Mesothelial cell of epicardium (in vitro differentiated cells): ENCODE data around the gene CGN. TPM values are rescaled to one million over a fixed set of nuclear protein-coding genes. Genes with fewer than 3 reads are reported as not detected.

Source experiments
- DNase-seq, 2 experiments: peaks; one replicate each; pipeline ENCODE4 v3.0.0; 2021; ENCODE audit warnings: low spot score in 2 of 2; ENCODE audit not compliant: unreplicated experiment in 2 of 2
- H3K27ac Mint-ChIP-seq: 2 replicates; pipeline ENCODE4 v1.8.0; 2021; ENCODE audit warnings: mixed read lengths
- H3K27me3 Mint-ChIP-seq: 2 replicates; pipeline ENCODE4 v1.8.0; 2021; ENCODE audit warnings: low read depth, mixed read lengths
- H3K36me3 Mint-ChIP-seq: 2 replicates; pipeline ENCODE4 v1.8.0; 2021; ENCODE audit warnings: mixed read lengths
- H3K4me1 Mint-ChIP-seq: 2 replicates; pipeline ENCODE4 v1.8.0; 2021; ENCODE audit warnings: mixed read lengths
- H3K4me3 Mint-ChIP-seq: 2 replicates; pipeline ENCODE4 v1.8.0; 2021; ENCODE audit warnings: mild to moderate bottlenecking, moderate library complexity, mixed read lengths
- H3K9me3 Mint-ChIP-seq: 2 replicates; pipeline ENCODE4 v1.8.0; 2021; ENCODE audit warnings: mixed read lengths
- total RNA-seq: library from RNA; stranded (reverse); gene quantifications from 3 replicates; pipeline ENCODE4 v1.2.1, GENCODE V29; 2021
- TF ChIP-seq, protein P1 (sequence below): fragments of 200-600 bp; sonication (generic); IDR thresholded peaks from one replicate; pipeline ENCODE4 v1.5.0; 2021; ENCODE audit warnings: antibody characterized with exemption; ENCODE audit not compliant: unreplicated experiment

CGN gene
- total RNA-seq, 1 donor from 2014 or later, result 38.9 TPM

- Mint-ChIP-seq H3K36me3 (peaks cover 24% of the 10 kb centered on the region), H3K4me1 (peaks cover 7% of the 10 kb centered on the region), H3K4me3 (no peak overlapping the region), H3K27me3 (no peaks in the 10 kb centered on the region), H3K9me3 (no peaks in the 10 kb centered on the region), H3K27ac (no peak overlapping the region)
- no peak for DNase-seq
- TF ChIP-seq, protein P1, sequence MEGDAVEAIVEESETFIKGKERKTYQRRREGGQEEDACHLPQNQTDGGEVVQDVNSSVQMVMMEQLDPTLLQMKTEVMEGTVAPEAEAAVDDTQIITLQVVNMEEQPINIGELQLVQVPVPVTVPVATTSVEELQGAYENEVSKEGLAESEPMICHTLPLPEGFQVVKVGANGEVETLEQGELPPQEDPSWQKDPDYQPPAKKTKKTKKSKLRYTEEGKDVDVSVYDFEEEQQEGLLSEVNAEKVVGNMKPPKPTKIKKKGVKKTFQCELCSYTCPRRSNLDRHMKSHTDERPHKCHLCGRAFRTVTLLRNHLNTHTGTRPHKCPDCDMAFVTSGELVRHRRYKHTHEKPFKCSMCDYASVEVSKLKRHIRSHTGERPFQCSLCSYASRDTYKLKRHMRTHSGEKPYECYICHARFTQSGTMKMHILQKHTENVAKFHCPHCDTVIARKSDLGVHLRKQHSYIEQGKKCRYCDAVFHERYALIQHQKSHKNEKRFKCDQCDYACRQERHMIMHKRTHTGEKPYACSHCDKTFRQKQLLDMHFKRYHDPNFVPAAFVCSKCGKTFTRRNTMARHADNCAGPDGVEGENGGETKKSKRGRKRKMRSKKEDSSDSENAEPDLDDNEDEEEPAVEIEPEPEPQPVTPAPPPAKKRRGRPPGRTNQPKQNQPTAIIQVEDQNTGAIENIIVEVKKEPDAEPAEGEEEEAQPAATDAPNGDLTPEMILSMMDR, result no peak
Observed at GRCh38 chr1:151579436-151580225, 68.4 kb downstream of the CGN start.

GRCh38 chr1:151581451-151581850 lies 70.3 kb downstream of the CGN start:
- H3K27ac Mint-ChIP-seq, result no peak overlapping the region
- no peaks in the 10 kb centered on the region for H3K27me3 Mint-ChIP-seq
- no peak for DNase-seq

DNA sequence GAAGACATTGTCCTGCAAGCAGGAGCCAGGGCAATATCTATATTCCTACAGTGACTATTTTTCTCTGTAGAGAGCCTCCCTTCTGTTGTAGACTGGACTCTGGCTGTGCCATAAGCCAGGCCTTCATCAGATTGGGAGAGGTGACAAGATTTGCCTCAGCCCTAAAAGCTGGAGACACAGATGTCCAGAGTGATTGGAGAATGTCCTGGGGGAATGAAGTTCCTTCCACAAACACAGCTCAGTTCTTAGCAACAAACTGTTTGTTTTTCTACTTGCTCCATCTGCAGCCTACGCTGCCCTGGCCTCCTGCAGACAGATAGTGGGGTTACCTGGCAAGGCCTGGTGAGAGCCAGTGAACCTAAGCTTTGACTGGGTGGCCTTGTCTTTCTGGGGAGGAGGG lies 70.7 kb downstream of the CGN start:
- no peaks in the 10 kb centered on the region for H3K27me3 Mint-ChIP-seq
- TF ChIP-seq, protein P1, result no peak
- H3K27ac Mint-ChIP-seq, result no peak overlapping the region
- H3K4me3 Mint-ChIP-seq, result no peak overlapping the region
- H3K4me1 Mint-ChIP-seq, result peaks cover 25% of the 10 kb centered on the region
- peaks cover 13% of the 10 kb centered on the region for H3K36me3 Mint-ChIP-seq
- no peaks in the 10 kb centered on the region for H3K9me3 Mint-ChIP-seq
- DNase-seq, result no peak

More at GRCh38 chr1:151581451-151581850, 70.3 kb downstream of the CGN start:
- no peaks in the 10 kb centered on the region for H3K9me3 Mint-ChIP-seq
- H3K4me1 Mint-ChIP-seq, result peaks cover 22% of the 10 kb centered on the region
- H3K4me3 Mint-ChIP-seq, result no peak overlapping the region
- TF ChIP-seq, protein P1, result no peak
- H3K36me3 Mint-ChIP-seq, result peaks cover 13% of the 10 kb centered on the region

- no peak overlapping the region for H3K27ac Mint-ChIP-seq
- TF ChIP-seq, protein P1, result no peak
- H3K36me3 Mint-ChIP-seq, result peaks cover 13% of the 10 kb centered on the region
- peaks cover 25% of the 10 kb centered on the region for H3K4me1 Mint-ChIP-seq
- no peak for DNase-seq
- no peaks in the 10 kb centered on the region for H3K27me3 Mint-ChIP-seq
- no peak overlapping the region for H3K4me3 Mint-ChIP-seq
- H3K9me3 Mint-ChIP-seq, result no peaks in the 10 kb centered on the region
Observed at GRCh38 chr1:151583796-151584195, 72.6 kb downstream of the CGN start.

GRCh38 chr1:151584278-151584677 lies 73.1 kb downstream of the CGN start:
- no peaks in the 10 kb centered on the region for H3K9me3 Mint-ChIP-seq
- no peak for DNase-seq
- H3K36me3 Mint-ChIP-seq, result peaks cover 13% of the 10 kb centered on the region
- no peak overlapping the region for H3K4me3 Mint-ChIP-seq
- H3K27me3 Mint-ChIP-seq, result no peaks in the 10 kb centered on the region
- peak overlapping the region; percentile 43 for H3K27ac Mint-ChIP-seq
- TF ChIP-seq, protein P1, result no peak
- peaks cover 25% of the 10 kb centered on the region for H3K4me1 Mint-ChIP-seq
